Measurements from ENCODE around the gene ZNF214.

ZNF214 gene

GRCh38 chr11:7019500-7020182 is 505 bp downstream of the ZNF214 start:
- H3K4me3 ChIP-seq (ENCODE audit: low read depth, low read length): peak overlapping the region; percentile 92
- no peak for TF ChIP-seq CTCF (conservative IDR thresholded peaks at IDR 0.05; ENCODE audit: low read depth, low read length)
- DNase-seq (ENCODE audit: low read depth): peak; percentile 43

GRCh38 chr11:7016011-7016410 is 4.1 kb downstream of the ZNF214 start:
- no peak for DNase-seq (ENCODE audit: low read depth)
- no peak for TF ChIP-seq CTCF (conservative IDR thresholded peaks at IDR 0.05; ENCODE audit: low read depth, low read length)
- no peak overlapping the region for H3K4me3 ChIP-seq (ENCODE audit: low read depth, low read length)

GRCh38 chr11:7014118-7014517 is 6.0 kb downstream of the ZNF214 start:
- TF ChIP-seq CTCF (conservative IDR thresholded peaks at IDR 0.05; ENCODE audit: low read depth, low read length): no peak
- DNase-seq (ENCODE audit: low read depth): no peak
- no peak overlapping the region for H3K4me3 ChIP-seq (ENCODE audit: low read depth, low read length)

GRCh38 chr11:7004482-7004881 is 15.7 kb downstream of the ZNF214 start:
- TF ChIP-seq CTCF (conservative IDR thresholded peaks at IDR 0.05; ENCODE audit: low read depth, low read length): no peak
- DNase-seq (ENCODE audit: low read depth): peak; percentile 44
- H3K4me3 ChIP-seq (ENCODE audit: low read depth, low read length): no peak overlapping the region

- DNase-seq (ENCODE audit: low read depth): peak; percentile 21
- peak; percentile 17 for TF ChIP-seq CTCF (conservative IDR thresholded peaks at IDR 0.05; ENCODE audit: low read depth, low read length)
- H3K4me3 ChIP-seq (ENCODE audit: low read depth, low read length): no peak overlapping the region
These were observed 24.4 kb downstream of the ZNF214 start for GRCh38 chr11:6995703-6996102.

- peak overlapping the region; percentile 23 for H3K4me3 ChIP-seq (ENCODE audit: low read depth, low read length)
- TF ChIP-seq CTCF (conservative IDR thresholded peaks at IDR 0.05; ENCODE audit: low read depth, low read length): no peak
- peak; percentile 95 for DNase-seq (ENCODE audit: low read depth)
These were observed 27.4 kb downstream of the ZNF214 start for GRCh38 chr11:6992457-6993417.
